WTC11 (cell line): Measurements from ENCODE around the gene OR2V2. TPM values are rescaled to one million over a fixed set of nuclear protein-coding genes. Genes with fewer than 3 reads are reported as not detected.
A peak's percentile ranks its signal among the peaks of the same experiment; 100 is the strongest.

ENCODE experiments used
- ATAC-seq: fragments of 200-7000 bp; cut with Tn5 transposase; 2 replicates; pipeline ENCODE4 v1.10.0; 2021; ENCODE audit warnings: mild to moderate bottlenecking, moderate library complexity
- CTCF ChIA-PET: fragments of 300-600 bp; sonication (Branson Sonifier 250); formaldehyde crosslinking; loops from one replicate; lab custom pipeline; 2021; ENCODE audit warnings: antibody characterized with exemption; lab: Charles Lee
- POLR2A ChIA-PET: fragments of 350-600 bp; sonication (Branson Sonifier 250); formaldehyde crosslinking; loops from one replicate; lab custom pipeline; 2021; ENCODE audit warnings: antibody characterized with exemption; lab: Charles Lee
- DNase-seq: peaks from one replicate; pipeline ENCODE4 v3.0.0; 2021; ENCODE audit warnings: low spot score
- H3K27ac Mint-ChIP-seq: 2 replicates; pipeline ENCODE4 v1.8.0; 2021; ENCODE audit warnings: mixed read lengths
- H3K27me3 Mint-ChIP-seq: 2 replicates; pipeline ENCODE4 v1.8.0; 2021; ENCODE audit warnings: low read depth, mild to moderate bottlenecking, moderate library complexity, mixed read lengths
- H3K36me3 Mint-ChIP-seq: 2 replicates; pipeline ENCODE4 v1.8.0; 2021; ENCODE audit warnings: mixed read lengths
- H3K4me1 Mint-ChIP-seq: 2 replicates; pipeline ENCODE4 v1.8.0; 2022; ENCODE audit warnings: mixed read lengths
- H3K4me3 Mint-ChIP-seq: 2 replicates; pipeline ENCODE4 v1.8.0; 2021; ENCODE audit warnings: mild to moderate bottlenecking, moderate library complexity, mixed read lengths
- H3K9me3 Mint-ChIP-seq: 2 replicates; pipeline ENCODE4 v1.8.0; 2021; ENCODE audit warnings: mixed read lengths
- ATF1 ChIP-seq: sonication (generic); formaldehyde crosslinking; IDR thresholded peaks from 2 replicates; pipeline ENCODE4 v1.8.1; 2023; ENCODE audit warnings: mild to moderate bottlenecking, moderate library complexity, missing genetic modification reagents
- CTCF ChIP-seq: fragments of 200-600 bp; IDR thresholded peaks from 2 replicates; pipeline ENCODE4 v1.8.0; 2022; ENCODE audit warnings: antibody characterized with exemption
- E2F1 ChIP-seq: sonication (generic); formaldehyde crosslinking; IDR thresholded peaks from 2 replicates; pipeline ENCODE4 v1.8.0; 2022; ENCODE audit warnings: mild to moderate bottlenecking, missing genetic modification reagents
- ESRRA ChIP-seq: sonication (generic); formaldehyde crosslinking; IDR thresholded peaks from 2 replicates; pipeline ENCODE4 v1.8.1; 2022; ENCODE audit warnings: mild to moderate bottlenecking, missing genetic modification reagents, borderline replicate concordance
- GABPB1 ChIP-seq: sonication (generic); formaldehyde crosslinking; IDR thresholded peaks from 2 replicates; pipeline ENCODE4 v1.8.1; 2023; ENCODE audit warnings: mild to moderate bottlenecking, missing genetic modification reagents
- MYBL2 ChIP-seq: sonication (generic); formaldehyde crosslinking; IDR thresholded peaks from 2 replicates; pipeline ENCODE4 v1.8.1; 2023; ENCODE audit warnings: mild to moderate bottlenecking, moderate library complexity, missing genetic modification reagents
- OVOL2 ChIP-seq: fragments of 250-450 bp; sonication (Bioruptor Pico); IDR thresholded peaks from 2 replicates; pipeline ENCODE4 v1.9.0; 2021; ENCODE audit warnings: mild to moderate bottlenecking, borderline replicate concordance
- PREB ChIP-seq: sonication (generic); formaldehyde crosslinking; IDR thresholded peaks from 2 replicates; pipeline ENCODE4 v1.8.1; 2022; ENCODE audit warnings: mild to moderate bottlenecking, missing genetic modification reagents, moderate library complexity, borderline replicate concordance
- PRRX2 ChIP-seq: fragments of 250-450 bp; sonication (Bioruptor Pico); IDR thresholded peaks from 2 replicates; pipeline ENCODE4 v1.8.0; 2021; ENCODE audit warnings: mild to moderate bottlenecking
- ZNF121 ChIP-seq: sonication (generic); formaldehyde crosslinking; IDR thresholded peaks from 2 replicates; pipeline ENCODE4 v1.8.0; 2023; ENCODE audit warnings: missing genetic modification reagents
- ZNF423 ChIP-seq: fragments of 250-450 bp; sonication (Bioruptor Pico); IDR thresholded peaks from 2 replicates; pipeline ENCODE4 v2.1.2; 2022; ENCODE audit warnings: mild to moderate bottlenecking, moderate library complexity
- total RNA-seq: library from RNA; stranded (reverse); gene quantifications from 3 replicates; pipeline ENCODE4 v1.2.3, GENCODE V29; 2021
- TF ChIP-seq, protein P1 (sequence below): sonication (generic); formaldehyde crosslinking; IDR thresholded peaks from 2 replicates; pipeline ENCODE4 v1.8.1; 2023; ENCODE audit warnings: mild to moderate bottlenecking, moderate library complexity, missing genetic modification reagents
- TF ChIP-seq, protein P2 (sequence below): sonication (generic); formaldehyde crosslinking; IDR thresholded peaks from 2 replicates; pipeline ENCODE4 v1.8.0; 2023; ENCODE audit warnings: missing genetic modification reagents, mild to moderate bottlenecking, borderline replicate concordance
- TF ChIP-seq, protein P3 (sequence below): fragments of 250-450 bp; sonication (Bioruptor Pico); IDR thresholded peaks from 2 replicates; pipeline ENCODE4 v1.8.0; 2021; ENCODE audit warnings: mild to moderate bottlenecking

Gene OR2V2
- total RNA-seq, 1 experiment from 2014 or later = not detected

GRCh38 chr5:181181650-181182565 lies 34.5 kb downstream of the OR2V2 start:
- ATAC-seq (peak; percentile 77), DNase-seq (peak; percentile 78)
- ChIA-PET CTCF (no interaction called here), POLR2A (no interaction called here)
- Mint-ChIP-seq H3K4me1 (peaks cover 9% of the 10 kb centered on the region), H3K4me3 (peak overlapping the region; percentile 53), H3K9me3 (peaks cover 7% of the 10 kb centered on the region), H3K27ac (0 out of 2 replicates have a peak overlapping the region, but pooled peaks have one; percentile 21), H3K36me3 (peaks cover 4% of the 10 kb centered on the region), H3K27me3 (peaks cover 10% of the 10 kb centered on the region)
- peak; percentile 46; the same call in 1 of the 2 replicates for TF ChIP-seq CTCF
- no peak for TF ChIP-seq OVOL2 (CRISPR knock-in tag)
- TF ChIP-seq, protein P1, sequence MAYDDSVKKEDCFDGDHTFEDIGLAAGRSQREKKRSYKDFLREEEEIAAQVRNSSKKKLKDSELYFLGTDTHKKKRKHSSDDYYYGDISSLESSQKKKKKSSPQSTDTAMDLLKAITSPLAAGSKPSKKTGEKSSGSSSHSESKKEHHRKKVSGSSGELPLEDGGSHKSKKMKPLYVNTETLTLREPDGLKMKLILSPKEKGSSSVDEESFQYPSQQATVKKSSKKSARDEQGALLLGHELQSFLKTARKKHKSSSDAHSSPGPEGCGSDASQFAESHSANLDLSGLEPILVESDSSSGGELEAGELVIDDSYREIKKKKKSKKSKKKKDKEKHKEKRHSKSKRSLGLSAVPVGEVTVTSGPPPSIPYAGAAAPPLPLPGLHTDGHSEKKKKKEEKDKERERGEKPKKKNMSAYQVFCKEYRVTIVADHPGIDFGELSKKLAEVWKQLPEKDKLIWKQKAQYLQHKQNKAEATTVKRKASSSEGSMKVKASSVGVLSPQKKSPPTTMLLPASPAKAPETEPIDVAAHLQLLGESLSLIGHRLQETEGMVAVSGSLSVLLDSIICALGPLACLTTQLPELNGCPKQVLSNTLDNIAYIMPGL (CRISPR knock-in tag) = peak; percentile 25; the same call in 1 of the 2 replicates
- peak; percentile 64; the same call in 1 of the 2 replicates for TF ChIP-seq ZNF121 (CRISPR knock-in tag)

DNA sequence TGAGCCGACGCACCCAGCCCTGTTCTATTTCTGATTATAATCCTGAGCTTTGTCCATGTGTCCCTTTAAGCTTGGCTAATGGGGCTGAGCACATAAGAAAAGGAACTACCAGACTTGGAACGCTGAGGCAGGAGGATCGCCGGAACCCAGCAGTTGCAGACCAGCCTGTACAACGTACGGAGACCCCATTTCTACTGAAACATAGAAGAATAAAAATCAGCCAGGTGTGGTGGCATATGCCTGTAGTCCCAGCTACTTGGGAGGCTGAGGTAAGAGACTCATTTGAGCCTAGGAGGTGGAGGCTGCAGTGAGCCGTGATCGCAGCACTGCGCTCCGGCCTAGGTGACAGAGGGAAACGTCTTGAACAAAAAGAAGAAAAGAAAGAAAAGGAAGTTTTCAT lies 35.3 kb downstream of the OR2V2 start:
- POLR2A ChIA-PET = no interaction called here
- Mint-ChIP-seq H3K4me3 (peak overlapping the region; percentile 38), H3K27me3 (peaks cover 8% of the 10 kb centered on the region), H3K9me3 (peaks cover 7% of the 10 kb centered on the region)
- ATAC-seq (no peak), DNase-seq (no peak)
- TF ChIP-seq ZNF423 = no peak
- TF ChIP-seq, protein P1 (CRISPR knock-in tag) = 0 out of 2 replicates have a peak, but pooled peaks have one; percentile 15
- TF ChIP-seq, all 79 proteins: peak for 1
- Mint-ChIP-seq H3K4me1 (peaks cover 11% of the 10 kb centered on the region), H3K36me3 (peaks cover 4% of the 10 kb centered on the region), H3K27ac (no peak overlapping the region)
- CTCF ChIA-PET = no interaction called here

DNA sequence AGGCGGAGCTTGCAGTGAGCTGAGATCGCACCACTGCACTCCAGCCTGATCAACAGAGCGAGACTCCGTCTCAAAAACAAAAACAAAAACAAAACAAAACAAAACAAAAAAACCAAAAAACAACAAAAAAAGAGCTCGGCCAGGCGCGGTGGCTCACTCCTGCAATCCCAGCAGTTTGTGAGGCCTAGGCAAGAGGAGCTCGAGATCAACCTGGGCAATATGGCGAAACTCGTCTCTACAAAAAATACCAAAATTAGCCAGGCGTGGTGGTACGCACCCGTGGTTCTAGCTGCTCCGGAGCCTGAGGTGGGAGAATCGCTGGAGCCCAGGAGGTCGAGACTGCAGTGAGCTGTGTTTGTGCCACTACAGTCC lies 37.4 kb downstream of the OR2V2 start:
- DNase-seq (no peak), ATAC-seq (no peak)
- POLR2A ChIA-PET = interaction anchor here (0.8 to 1.0 kb wide), 2 partner anchors 12 to 62 kb away, joined by 3 read pairs; no protein-coding TSS in a partner anchor
- peak overlapping the region; percentile 80 for H3K4me3 Mint-ChIP-seq
- H3K27me3 Mint-ChIP-seq = peaks cover 25% of the 10 kb centered on the region
- peaks cover 11% of the 10 kb centered on the region for H3K4me1 Mint-ChIP-seq
- peak overlapping the region; percentile 96 for H3K27ac Mint-ChIP-seq
- peaks cover 4% of the 10 kb centered on the region for H3K36me3 Mint-ChIP-seq
- TF ChIP-seq ATF1 (CRISPR knock-in tag) (no peak), E2F1 (CRISPR knock-in tag) (no peak), OVOL2 (CRISPR knock-in tag) (no peak), PREB (CRISPR knock-in tag) (no peak), GABPB1 (CRISPR knock-in tag) (no peak), PRRX2 (no peak), MYBL2 (CRISPR knock-in tag) (no peak), ESRRA (CRISPR knock-in tag) (no peak)
- TF ChIP-seq, protein P2, sequence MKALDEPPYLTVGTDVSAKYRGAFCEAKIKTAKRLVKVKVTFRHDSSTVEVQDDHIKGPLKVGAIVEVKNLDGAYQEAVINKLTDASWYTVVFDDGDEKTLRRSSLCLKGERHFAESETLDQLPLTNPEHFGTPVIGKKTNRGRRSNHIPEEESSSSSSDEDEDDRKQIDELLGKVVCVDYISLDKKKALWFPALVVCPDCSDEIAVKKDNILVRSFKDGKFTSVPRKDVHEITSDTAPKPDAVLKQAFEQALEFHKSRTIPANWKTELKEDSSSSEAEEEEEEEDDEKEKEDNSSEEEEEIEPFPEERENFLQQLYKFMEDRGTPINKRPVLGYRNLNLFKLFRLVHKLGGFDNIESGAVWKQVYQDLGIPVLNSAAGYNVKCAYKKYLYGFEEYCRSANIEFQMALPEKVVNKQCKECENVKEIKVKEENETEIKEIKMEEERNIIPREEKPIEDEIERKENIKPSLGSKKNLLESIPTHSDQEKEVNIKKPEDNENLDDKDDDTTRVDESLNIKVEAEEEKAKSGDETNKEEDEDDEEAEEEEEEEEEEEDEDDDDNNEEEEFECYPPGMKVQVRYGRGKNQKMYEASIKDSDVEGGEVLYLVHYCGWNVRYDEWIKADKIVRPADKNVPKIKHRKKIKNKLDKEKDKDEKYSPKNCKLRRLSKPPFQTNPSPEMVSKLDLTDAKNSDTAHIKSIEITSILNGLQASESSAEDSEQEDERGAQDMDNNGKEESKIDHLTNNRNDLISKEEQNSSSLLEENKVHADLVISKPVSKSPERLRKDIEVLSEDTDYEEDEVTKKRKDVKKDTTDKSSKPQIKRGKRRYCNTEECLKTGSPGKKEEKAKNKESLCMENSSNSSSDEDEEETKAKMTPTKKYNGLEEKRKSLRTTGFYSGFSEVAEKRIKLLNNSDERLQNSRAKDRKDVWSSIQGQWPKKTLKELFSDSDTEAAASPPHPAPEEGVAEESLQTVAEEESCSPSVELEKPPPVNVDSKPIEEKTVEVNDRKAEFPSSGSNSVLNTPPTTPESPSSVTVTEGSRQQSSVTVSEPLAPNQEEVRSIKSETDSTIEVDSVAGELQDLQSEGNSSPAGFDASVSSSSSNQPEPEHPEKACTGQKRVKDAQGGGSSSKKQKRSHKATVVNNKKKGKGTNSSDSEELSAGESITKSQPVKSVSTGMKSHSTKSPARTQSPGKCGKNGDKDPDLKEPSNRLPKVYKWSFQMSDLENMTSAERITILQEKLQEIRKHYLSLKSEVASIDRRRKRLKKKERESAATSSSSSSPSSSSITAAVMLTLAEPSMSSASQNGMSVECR = no peak
- TF ChIP-seq, protein P3, sequence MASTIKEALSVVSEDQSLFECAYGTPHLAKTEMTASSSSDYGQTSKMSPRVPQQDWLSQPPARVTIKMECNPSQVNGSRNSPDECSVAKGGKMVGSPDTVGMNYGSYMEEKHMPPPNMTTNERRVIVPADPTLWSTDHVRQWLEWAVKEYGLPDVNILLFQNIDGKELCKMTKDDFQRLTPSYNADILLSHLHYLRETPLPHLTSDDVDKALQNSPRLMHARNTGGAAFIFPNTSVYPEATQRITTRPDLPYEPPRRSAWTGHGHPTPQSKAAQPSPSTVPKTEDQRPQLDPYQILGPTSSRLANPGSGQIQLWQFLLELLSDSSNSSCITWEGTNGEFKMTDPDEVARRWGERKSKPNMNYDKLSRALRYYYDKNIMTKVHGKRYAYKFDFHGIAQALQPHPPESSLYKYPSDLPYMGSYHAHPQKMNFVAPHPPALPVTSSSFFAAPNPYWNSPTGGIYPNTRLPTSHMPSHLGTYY = no peak
- CTCF ChIA-PET = interaction anchor here (0.6 to 2.9 kb wide), 21 partner anchors 12 to 374 kb away, joined by 3 to 44 read pairs (median 5); partner anchors contain the start of genes RACK1, TRIM41, TRIM52 and TRIM7
- peaks cover 4% of the 10 kb centered on the region for H3K9me3 Mint-ChIP-seq
